Astrocyte of the cerebellum (primary cell): Measurements from ENCODE around the gene KANSL1.

Experiments used
- DNase-seq: peaks from one replicate; pipeline ENCODE4 v3.0.0-alpha.2; 2011; ENCODE audit warnings: low read depth
- H3K4me3 ChIP-seq: 2 replicates; pipeline ENCODE4 v1.5.1; 2011; ENCODE audit warnings: mild to moderate bottlenecking, low read depth, low read length, moderate library complexity
- in situ Hi-C: cut with HindIII; loops from 2 replicates; pipeline ENCODE4 v1.10.0; 2017; ENCODE audit warnings: low sequenced_read_pairs
- TF ChIP-seq, protein P1 (sequence below): IDR thresholded peaks from 2 replicates; pipeline ENCODE4 v1.5.1; 2012; ENCODE audit warnings: low read length, low read depth, moderate library complexity, mild to moderate bottlenecking; ENCODE audit errors: missing control alignments

KANSL1 gene

DNA sequence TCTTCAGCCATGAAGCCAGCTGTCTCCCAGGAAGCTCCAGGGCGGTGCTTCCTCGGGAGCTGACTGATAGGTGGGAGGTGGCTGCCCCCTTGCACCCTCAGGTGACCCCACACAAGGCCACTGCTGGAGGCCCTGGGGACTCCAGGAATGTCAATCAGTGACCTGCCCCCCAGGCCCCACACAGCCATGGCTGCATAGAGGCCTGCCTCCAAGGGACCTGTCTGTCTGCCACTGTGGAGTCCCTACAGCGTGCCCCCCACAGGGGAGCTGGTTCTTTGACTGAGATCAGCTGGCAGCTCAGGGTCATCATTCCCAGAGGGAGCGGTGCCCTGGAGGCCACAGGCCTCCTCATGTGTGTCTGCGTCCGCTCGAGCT is 180.1 kb downstream of the KANSL1 start:
- TF ChIP-seq, protein P1, sequence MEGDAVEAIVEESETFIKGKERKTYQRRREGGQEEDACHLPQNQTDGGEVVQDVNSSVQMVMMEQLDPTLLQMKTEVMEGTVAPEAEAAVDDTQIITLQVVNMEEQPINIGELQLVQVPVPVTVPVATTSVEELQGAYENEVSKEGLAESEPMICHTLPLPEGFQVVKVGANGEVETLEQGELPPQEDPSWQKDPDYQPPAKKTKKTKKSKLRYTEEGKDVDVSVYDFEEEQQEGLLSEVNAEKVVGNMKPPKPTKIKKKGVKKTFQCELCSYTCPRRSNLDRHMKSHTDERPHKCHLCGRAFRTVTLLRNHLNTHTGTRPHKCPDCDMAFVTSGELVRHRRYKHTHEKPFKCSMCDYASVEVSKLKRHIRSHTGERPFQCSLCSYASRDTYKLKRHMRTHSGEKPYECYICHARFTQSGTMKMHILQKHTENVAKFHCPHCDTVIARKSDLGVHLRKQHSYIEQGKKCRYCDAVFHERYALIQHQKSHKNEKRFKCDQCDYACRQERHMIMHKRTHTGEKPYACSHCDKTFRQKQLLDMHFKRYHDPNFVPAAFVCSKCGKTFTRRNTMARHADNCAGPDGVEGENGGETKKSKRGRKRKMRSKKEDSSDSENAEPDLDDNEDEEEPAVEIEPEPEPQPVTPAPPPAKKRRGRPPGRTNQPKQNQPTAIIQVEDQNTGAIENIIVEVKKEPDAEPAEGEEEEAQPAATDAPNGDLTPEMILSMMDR, result no peak
- no peak overlapping the region for H3K4me3 ChIP-seq
- no peak for DNase-seq
- in situ Hi-C loops, result no loop called here

DNA sequence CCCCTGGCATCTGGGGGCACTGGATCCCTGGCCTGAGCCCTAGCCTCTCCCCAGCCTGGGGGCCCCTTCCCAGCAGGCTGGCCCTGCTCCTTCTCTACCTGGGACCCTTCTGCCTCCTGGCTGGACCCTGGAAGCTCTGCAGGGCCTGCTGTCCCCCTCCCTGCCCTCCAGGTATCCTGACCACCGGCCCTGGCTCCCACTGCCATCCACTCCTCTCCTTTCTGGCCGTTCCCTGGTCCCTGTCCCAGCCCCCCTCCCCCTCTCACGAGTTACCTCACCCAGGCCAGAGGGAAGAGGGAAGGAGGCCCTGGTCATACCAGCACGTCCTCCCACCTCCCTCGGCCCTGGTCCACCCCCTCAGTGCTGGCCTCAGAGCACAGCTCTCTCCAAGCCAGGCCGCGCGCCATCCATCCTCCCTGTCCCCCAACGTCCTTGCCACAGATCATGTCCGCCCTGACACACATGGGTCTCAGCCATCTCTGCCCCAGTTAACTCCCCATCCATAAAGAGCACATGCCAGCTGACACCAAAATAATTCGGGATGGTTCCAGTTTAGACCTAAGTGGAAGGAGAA is 180.6 kb downstream of the KANSL1 start:
- H3K4me3 ChIP-seq, result no peak overlapping the region
- DNase-seq, result no peak
- TF ChIP-seq, protein P1, result no peak
- in situ Hi-C loops, result no loop called here

DNA sequence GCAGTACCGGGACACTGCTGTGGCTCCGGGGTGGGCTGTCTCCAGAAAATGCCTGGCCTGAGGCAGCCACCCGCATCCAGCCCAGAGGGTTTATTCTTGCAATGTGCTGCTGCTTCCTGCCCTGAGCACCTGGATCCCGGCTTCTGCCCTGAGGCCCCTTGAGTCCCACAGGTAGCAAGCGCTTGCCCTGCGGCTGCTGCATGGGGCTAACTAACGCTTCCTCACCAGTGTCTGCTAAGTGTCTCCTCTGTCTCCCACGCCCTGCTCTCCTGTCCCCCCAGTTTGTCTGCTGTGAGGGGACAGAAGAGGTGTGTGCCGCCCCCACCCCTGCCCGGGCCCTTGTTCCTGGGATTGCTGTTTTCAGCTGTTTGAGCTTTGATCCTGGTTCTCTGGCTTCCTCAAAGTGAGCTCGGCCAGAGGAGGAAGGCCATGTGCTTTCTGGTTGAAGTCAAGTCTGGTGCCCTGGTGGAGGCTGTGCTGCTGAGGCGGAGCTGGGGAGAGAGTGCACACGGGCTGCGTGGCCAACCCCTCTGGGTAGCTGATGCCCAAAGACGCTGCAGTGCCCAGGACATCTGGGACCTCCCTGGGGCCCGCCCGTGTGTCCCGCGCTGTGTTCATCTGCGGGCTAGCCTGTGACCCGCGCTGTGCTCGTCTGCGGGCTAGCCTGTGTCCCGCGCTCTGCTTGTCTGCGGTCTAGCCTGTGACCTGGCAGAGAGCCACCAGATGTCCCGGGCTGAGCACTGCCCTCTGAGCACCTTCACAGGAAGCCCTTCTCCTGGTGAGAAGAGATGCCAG is 181.3 kb downstream of the KANSL1 start:
- in situ Hi-C loops, result no loop called here
- no peak for DNase-seq
- TF ChIP-seq, protein P1, result no peak
- H3K4me3 ChIP-seq, result no peak overlapping the region

DNA sequence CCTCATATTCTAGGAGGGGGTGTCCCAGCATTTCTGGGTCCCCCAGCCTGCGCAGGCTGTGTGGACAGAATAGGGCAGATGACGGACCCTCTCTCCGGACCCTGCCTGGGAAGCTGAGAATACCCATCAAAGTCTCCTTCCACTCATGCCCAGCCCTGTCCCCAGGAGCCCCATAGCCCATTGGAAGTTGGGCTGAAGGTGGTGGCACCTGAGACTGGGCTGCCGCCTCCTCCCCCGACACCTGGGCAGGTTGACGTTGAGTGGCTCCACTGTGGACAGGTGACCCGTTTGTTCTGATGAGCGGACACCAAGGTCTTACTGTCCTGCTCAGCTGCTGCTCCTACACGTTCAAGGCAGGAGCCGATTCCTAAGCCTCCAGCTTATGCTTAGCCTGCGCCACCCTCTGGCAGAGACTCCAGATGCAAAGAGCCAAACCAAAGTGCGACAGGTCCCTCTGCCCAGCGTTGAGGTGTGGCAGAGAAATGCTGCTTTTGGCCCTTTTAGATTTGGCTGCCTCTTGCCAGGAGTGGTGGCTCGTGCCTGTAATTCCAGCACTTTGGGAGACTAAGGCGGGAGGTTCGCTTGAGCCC is 182.5 kb downstream of the KANSL1 start:
- DNase-seq, result no peak
- H3K4me3 ChIP-seq, result no peak overlapping the region
- in situ Hi-C loops, result no loop called here

DNA sequence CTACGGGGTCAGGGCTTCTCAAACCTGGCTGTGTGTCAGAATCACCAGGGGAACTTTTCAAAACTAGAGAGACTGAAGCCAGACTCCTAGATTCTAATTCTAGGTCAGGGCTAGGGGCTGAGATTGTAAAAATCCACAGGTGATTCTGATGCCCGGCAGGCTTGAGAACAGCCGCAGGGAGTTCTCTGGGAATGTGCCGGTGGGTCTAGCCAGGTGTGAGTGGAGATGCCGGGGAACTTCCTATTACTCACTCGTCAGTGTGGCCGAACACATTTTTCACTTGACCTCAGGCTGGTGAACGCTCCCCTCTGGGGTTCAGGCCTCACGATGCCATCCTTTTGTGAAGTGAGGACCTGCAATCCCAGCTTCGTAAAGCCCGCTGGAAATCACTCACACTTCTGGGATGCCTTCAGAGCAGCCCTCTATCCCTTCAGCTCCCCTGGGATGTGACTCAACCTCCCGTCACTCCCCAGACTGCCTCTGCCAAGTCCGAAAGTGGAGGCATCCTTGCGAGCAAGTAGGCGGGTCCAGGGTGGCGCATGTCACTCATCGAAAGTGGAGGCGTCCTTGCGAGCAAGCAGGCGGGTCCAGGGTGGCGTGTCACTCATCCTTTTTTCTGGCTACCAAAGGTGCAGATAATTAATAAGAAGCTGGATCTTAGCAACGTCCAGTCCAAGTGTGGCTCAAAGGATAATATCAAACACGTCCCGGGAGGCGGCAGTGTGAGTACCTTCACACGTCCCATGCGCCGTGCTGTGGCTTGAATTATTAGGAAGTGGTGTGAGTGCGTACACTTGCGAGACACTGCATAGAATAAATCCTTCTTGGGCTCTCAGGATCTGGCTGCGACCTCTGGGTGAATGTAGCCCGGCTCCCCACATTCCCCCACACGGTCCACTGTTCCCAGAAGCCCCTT is 183.3 kb downstream of the KANSL1 start:
- no peak overlapping the region for H3K4me3 ChIP-seq
- in situ Hi-C loops, result no loop called here
- TF ChIP-seq, protein P1, result no peak
- no peak for DNase-seq

More for the DNA sequence above, 182.5 kb downstream of the KANSL1 start:
- TF ChIP-seq, protein P1, result no peak

DNA sequence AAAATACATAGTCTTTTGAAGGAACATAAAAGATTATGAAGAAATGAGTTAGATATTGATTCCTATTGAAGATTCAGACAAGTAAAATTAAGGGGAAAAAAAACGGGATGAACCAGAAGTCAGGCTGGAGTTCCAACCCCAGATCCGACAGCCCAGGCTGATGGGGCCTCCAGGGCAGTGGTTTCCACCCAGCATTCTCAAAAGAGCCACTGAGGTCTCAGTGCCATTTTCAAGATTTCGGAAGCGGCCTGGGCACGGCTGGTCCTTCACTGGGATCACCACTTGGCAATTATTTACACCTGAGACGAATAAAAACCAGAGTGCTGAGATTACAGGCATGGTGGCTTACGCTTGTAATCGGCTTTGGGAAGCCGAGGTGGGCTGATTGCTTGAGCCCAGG is 184.6 kb downstream of the KANSL1 start:
- TF ChIP-seq, protein P1, result no peak
- DNase-seq, result no peak
- in situ Hi-C loops, result no loop called here
- no peak overlapping the region for H3K4me3 ChIP-seq
